NCI-H1105 treated with DMSO at 0.1 percent for 48 hours (cell line): ENCODE data around the gene S1PR1.
A peak's percentile ranks its signal among the peaks of the same experiment; 100 is the strongest.
"Not testable (repeated sequence)": the region's sequence is repeated elsewhere in the genome, so short reads cannot be mapped to it uniquely, and the experiment has no call there.

Experiments
- DNase-seq: peaks from one replicate; lab custom pipeline; 2025; lab: John Stamatoyannopoulos, UW

The S1PR1 gene

DNA sequence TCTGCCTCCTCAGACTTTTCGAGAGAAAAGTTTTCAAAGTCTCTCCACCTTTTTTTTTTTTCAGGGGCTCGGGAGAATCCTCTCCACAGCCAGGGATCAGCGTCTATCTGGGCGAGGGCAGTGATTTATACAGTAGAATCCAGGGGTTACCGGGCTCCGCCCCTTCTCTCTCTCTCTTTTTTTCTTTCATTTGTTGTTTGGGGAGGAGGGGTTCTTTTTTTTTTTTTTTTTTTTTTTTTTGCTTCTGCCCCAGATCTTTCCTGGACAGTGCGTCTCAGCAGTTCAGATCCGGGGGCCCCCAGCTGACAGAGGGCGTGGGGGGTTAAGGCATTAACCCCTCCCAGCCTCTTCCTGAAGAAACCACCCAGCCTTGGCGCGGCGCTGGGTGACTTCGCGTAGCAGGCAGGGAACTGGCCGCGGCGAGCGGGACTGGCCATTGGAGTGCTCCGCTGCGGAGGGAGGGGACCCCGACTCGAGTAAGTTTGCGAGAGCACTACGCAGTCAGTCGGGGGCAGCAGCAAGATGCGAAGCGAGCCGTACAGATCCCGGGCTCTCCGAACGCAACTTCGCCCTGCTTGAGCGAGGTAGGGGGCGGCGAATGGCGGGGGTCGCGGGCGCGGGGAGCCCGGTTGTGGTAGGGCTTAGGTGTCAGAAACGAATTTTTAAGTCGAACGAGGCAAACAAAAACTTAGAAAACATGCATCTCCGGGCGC lies at the start of gene S1PR1:
S1PR1 (plus strand) TSS at position 504 of the 713 bp plus-strand sequence. CDS start 1,966 bp downstream, outside the sequence.
- DNase-seq = peak; percentile 39

DNA sequence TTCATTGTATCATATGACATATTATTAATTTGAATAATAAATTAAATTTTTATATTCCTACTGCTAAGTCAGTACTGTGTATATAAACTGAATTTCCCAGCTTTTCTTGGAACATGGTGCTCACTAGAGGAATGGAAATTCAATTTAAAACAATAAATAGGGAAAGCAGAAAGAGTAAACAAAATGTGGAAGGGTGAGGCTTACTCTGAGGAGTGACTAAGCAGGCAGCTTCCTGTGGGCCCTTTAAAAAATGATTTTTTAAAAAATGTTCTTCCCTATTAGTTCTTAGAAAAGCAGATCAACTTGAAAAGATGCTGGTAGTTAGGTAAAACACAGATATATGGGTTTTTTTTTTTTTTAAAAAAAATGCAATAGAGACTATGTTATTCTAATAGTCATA lies 49.5 kb upstream of the S1PR1 start:
- no peak for DNase-seq

DNA sequence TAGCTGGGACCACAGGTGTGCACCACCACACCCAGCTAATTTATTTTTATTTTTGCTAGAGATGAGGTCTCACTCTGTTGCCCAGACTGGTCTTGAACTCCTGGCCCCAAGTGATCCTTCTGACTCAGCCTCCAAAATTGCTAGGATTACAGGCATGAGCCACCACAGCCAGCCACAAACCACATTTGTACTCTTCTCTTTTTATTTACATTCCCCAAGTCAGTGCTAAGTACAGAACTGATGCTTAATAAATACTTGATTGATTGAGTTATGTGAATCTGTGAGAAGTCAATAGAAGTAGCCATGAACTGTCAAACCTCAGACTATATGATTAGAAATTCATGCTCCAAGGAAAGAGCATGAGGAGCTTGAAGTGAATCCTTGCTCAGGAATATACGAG lies 48.5 kb upstream of the S1PR1 start:
- DNase-seq = no peak

DNA sequence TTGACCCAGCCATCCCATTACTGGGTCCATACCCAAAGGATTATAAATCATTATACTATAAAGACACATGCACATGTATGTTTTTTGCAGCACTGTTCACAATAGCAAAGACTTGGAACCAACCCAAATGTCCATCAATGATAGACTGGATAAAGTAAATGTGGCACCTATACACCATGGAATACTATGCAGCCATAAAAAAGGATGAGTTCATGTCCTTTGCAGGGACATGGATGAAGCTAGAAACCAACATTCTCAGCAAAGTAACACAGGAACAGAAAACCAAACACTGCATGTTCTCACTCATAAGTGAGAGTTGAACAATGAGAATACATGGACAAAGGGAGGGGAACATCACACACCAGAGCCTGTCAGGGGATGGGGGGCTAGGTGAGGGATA lies 47.9 kb upstream of the S1PR1 start:
- DNase-seq = not testable (repeated sequence)

DNA sequence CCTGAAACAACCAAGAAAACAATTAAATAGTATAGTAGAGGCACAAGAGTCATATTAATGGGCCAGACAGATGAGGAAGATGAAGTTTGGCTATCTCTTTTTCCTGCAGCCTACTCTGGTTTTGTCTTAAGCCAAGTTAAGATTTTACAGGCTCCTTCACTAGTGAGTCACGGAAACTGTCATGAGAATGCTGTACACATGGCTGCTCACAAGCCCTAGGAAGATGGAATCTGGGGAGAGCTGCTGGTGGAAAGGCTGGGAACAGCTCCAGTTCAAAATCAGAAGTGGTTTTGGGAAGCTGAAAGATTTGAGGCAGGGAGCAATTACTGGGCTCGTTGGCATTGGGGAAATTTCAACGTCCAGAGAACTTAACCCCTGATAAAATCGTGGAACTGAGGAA lies 46.4 kb upstream of the S1PR1 start:
- no peak for DNase-seq

DNA sequence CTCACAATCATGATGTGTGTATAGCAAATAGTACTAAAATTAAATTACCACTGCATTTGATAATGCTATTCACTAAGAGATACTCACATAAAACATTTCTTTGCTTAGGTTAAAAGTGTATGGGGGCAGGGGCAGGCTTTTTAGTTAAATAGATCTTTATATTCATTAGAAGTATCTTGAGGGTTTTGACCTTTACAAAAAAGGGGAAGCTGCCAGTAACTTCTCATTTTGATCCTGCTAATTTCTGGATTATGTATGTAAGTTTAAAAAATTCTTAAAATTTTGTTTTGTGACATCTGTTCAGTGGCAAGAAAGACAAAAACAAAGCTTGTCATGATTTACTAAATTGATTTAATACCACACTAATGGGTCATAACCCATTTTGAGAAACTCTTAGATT lies 45.8 kb upstream of the S1PR1 start:
- no peak for DNase-seq

DNA sequence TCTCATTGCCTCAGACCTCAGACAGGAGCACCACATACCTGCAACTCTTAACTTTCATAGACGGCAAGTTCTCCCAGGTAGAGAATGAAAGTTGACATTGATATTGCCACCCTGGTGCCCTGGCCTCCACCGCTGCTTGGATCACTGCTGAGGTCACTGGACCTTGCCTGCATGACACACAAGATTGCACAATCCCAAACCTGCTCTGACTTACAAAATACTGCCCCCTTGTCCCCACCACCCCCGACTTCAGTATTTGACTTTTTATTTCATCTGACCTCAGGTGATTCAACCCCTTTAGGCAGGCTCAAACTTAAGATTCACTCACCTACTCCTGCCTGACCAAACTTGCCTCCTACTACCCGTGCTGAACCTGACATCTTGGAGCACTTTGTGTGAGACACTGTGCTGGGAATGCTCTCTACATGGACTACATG lies 43.1 kb upstream of the S1PR1 start:
- no peak for DNase-seq

DNA sequence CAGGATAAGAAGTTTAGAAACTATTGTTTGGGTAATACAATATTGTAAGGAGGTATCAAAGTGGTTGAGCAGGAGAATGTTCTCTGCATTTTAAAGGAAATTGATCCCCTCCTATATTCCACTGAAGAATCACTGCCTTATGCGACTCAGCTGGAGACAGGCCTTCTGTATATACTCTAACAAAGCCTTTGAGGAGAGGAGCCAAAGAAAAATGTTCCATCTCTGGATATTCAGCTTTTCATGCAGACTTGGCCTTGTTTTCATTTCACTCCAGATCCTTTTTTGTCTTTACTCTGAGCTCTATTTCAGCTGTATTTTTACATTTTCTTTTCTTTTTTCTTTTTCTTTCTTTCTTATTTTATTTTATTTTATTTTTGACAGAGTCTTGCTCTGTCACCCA lies 42.1 kb upstream of the S1PR1 start:
- no peak for DNase-seq

DNA sequence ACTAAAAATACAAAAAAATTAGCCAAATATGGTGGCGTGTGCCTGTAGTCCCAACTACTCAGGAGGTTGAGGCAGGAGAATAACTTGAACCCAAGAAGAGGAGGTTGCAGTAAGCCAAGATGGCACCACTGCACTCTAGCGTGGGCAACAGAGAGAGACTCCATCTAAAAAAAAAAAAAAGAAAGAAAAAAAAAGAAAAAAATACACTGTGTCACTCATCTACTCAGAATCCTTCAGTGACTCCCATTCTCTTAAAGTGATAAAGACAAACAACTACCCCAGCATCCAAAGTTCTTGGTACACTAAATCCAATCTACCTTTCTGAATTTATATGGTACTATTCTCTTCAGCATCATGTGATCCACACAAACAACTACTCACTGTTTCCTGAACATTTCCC lies 40.2 kb upstream of the S1PR1 start:
- no peak for DNase-seq

DNA sequence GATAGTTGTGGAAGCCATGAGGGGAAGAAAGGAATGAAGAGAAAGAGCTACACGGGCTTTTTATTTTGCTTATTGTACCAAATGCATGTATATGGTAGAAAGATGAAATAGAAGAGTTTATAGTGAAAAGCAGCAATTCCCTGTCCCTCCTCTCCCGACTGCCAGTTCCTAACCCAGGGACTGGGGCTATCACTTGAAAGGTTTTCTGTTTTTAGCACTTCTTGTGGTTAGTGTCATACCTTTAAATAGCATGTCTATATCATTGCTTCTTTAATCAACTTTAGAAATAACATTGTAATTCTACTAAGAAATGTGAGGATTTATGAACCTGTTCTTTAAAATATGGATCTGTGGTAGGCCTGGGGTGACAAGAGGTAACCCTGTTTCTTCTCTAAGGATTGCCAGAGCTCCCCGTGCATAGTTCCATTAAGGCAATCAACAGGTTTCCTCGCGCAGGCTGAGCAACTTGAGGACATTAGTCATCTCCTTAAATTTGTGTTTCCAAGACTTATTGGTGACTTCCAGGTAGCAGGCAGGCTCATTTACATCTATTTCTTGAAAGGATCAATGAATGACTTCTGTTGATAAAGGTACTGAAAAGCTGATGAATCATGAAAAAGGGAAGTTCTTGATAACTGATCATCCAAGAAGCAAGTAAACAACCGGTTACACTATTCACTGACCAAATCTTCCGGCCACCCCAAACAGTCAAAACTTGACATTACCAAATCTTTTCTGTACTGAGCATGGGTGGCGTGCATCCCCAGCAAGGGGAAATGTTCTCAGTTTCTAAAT lies 37.8 kb upstream of the S1PR1 start:
- no peak for DNase-seq

DNA sequence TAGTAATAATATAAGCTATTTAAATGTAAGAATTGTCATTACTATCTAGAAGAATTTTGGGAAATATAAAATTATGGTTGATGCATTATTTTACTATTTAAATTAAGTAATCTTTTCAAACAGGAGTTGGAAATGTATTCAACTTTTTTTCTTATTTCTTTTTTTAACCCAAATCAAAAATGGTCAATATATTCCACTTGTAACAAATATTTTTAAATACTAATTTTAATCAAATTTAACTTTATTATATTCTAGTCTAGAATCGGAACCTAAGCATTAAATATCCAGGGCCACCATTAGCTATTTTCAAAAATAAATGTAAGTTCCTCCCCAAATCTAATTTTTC lies 37.2 kb upstream of the S1PR1 start:
- no peak for DNase-seq

DNA sequence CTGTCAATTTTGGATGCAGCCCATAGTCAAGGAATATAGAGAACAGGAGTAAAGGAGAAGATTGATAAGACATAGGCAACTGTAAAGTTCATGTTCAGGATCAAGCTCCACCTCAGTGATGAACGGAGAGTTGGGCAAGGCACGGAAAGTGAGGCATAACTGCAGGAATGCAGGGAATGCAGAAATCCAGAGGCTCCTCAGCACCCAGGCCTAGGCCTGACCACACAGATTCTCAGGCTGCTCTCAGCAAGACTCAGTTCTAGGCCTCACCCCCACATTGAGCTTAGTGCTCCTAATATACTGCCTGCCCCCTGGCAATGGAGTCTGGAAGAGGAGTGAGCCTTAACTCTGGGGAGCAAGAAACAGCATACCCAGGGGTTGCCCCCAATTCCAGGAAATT lies 36.3 kb upstream of the S1PR1 start:
- no peak for DNase-seq

DNA sequence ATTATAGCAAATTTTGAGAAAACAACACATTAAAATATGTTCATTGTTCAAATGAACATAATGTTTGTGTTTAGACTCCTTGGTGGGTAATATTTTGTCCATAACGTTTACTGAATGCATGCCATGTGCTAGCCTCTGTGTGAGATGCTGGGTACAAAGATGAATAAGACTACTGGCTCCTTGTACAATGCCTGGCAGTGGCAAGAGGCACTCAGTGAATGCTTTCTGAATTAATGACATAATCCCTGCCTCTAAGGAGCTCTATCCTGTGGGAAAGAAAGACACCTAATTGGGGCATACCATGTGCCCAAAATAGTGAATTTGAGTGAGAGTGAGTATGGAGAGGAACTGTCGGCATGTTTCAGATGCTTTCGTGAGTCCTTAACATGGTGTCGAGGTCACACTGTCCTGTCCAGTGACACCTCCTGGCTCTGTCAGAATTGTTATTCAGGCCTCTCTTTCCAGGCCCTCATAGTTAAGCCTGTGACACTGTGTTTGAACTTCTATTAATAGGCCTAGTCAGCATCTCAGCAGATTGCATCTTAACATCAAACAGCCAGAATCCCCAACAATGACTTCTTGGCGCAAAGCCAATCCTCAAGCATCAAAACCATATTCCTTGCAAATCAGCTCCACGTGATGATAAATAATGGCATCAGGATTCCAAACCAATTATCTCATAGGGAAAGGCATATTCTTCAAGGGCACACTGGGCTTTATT lies 32.8 kb upstream of the S1PR1 start:
- peak; percentile 97 for DNase-seq

DNA sequence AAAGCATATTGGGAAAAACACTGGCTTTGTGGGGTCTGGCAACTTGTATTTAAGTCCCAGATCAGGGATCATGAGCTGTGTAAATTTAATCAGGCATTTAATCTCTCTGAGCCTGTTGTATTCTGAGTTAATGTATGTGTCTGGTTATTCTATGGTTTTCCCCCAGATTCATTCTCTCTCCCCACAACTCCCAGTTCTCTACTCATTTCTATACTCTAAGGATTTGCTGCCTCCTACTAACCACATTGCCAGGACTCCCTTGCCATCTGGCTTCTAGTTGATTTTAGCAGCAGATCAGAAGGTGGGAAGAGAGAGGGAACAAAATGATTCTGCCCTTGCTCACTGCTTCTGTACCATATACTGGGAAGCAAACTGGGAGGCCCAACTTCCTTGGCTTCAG lies 31.4 kb upstream of the S1PR1 start:
- DNase-seq = no peak

DNA sequence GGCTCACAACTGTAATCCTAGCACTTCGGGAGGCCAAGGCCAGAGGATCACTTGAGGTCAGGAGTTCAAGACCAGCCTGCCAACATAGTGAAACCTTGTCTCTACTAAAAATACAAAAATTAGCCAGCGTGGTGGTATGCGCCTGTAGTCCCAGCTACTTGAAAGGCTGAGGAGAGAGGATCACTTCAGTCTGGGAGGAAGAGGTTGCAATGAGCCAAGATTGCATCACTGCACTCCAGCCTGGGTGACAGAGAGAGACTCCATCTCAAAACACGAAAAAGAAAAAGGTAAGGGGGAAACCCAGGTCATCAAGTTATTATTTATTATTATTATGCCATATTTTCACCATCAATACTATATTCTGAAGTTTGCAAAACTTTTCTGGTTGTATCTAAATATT lies 30.7 kb upstream of the S1PR1 start:
- not testable (repeated sequence) for DNase-seq

DNA sequence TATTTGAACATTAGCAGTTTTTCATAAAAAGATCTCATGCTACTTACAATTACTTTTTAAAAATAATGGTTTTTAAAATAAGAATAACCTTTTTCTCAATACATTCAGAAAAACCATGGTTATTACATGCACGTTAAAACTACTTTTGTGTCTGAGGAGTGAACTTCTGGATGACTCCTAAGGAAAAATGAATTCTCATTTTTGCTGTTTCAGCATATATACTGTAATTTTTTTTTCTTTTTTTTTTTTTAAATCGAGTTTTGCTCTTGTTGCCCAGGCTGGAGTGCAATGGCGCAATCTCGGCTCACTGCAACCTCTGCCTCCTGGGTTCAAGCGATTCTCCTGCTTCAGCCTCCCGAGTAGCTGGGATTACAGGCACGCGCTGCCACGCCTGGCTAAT lies 29.5 kb upstream of the S1PR1 start:
- DNase-seq = not testable (repeated sequence)

DNA sequence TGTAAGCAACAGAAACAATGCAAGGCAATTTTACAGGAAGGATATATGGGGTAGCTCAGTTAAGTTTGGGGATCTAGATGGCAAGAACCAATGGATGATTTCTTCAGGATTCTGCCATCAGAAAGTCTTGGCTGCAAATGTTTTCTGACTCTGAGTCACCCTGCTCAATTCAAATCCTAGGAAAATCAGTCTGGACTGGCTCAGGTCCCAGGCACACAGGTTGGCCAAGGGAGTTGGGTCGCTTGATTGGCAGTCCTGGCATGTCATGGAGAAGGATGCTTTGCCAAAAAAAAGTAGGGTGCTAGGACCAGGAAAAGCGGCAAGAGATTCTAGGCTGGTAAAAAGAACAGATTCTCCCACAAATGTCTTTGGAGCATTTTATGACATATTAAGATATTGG lies 28.9 kb upstream of the S1PR1 start:
- no peak for DNase-seq

DNA sequence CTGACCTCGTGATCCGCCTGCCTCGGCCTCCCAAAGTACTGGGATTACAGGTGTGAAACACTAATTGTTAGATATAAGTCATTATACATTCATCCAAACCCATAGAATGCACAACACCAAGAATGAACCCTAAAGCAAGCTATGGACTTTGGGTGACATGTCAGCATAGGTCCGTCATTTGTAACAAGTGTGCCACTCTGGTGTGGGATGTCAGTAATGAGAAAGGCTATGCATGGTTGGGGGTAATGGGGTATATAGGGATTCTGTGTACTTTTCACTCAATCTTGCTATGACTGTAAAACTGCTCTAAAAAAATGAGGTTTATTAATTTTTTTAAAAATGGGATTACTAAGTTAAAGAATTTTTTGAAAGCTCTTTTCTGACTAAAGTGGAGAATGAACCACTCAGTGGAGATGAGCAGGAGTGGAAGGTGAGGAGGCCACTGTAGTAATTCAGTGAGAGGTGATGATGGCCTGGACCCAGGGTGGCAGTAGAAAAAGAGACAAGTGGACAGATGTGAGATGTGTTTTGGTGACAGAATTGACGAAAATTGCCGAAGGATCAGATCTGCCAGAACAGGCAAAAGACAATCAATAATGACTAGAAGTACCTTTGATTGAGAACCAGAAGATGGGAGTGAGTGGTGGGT lies 21.3 kb upstream of the S1PR1 start:
- DNase-seq = no peak

DNA sequence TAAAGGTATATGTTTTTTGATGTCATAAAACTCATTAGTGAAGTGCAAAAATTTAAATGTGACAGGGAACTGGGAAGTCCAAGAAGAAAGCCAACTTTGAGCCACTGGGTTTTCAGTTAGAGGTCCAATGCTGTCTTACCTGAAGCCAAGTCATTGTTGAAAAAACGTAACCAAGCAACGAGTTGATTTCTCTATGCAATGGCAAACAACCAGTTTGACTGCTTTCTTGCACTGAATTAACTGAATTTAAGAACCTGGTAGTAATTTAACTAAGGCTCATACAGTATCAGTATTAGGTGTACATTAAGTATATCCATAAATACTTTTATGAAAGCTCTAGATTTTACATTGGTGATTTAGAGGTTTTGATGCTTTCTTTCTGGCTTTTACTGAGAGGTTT lies 20.2 kb upstream of the S1PR1 start:
- DNase-seq = no peak

DNA sequence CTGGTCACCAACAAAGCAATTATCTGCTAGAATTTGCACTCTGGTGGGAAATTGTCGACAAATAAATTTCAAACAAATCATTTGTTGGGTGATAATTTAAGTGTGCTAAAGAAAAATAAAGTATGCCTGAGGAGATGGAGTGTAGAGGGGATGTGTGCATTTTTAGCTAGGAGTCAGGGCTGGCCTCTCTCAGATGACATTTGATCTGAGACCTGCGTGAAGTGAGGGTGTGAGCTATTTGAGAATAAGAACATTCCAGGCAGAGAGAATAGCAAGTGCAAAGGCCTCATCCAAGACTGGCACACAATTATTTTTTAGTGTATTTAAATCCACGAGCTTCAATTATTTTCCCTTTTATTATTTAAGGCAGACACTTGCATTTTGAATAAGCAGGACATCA lies 19.7 kb upstream of the S1PR1 start:
- no peak for DNase-seq

DNA sequence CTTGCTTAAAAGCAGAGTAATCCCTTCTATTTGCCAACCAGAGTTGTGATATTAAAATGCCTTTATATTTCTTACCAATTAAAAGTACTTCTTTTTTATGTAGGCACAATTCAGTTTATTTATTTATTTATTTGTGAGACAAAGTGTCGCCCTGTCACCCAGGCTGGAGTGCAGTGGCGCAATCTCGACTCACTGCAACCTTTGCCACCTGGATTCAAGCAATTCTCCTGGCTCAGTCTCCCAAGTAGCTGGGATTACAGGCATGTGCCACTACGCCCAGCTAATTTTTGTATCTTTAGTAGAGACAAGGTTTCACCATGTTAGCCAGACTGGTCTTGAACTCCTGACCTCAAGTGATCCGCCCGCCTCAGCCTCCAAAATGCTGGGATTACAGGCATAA lies 17.9 kb upstream of the S1PR1 start:
- not testable (repeated sequence) for DNase-seq
